Activated CD4-positive, alpha-beta T cell treated with anti-CD3 and anti-CD28 coated beads, Interleukin-2, amount 50 U/mL, for 1 hour (primary cell): ENCODE results near the gene FAM168B.
"Not testable (repeated sequence)": the region's sequence is repeated elsewhere in the genome, so short reads cannot be mapped to it uniquely, and the experiment has no call there.

Source experiments
- DNase-seq: peaks from one replicate; pipeline ENCODE4 v3.0.0-alpha.2; 2020

The FAM168B gene

GRCh38 chr2:131093006-131093695 is at the start of gene FAM168B:
Gene FAM168B (minus strand): TSS chr2:131093460. CDS start chr2:131082646, 10,814 bp downstream.
- peak; percentile 85 for DNase-seq

GRCh38 chr2:131142849-131143248 is 49.6 kb upstream of the FAM168B start:
- DNase-seq = no peak

GRCh38 chr2:131140581-131140980 is 47.3 kb upstream of the FAM168B start:
- DNase-seq = no peak

- no peak for DNase-seq
These were observed 39.5 kb upstream of the FAM168B start for GRCh38 chr2:131132729-131133128.

GRCh38 chr2:131130298-131130596 is 37.0 kb upstream of the FAM168B start:
- no peak for DNase-seq

- no peak for DNase-seq
These were observed 34.7 kb upstream of the FAM168B start for GRCh38 chr2:131127981-131128380.

- no peak for DNase-seq
These were observed 33.8 kb upstream of the FAM168B start for GRCh38 chr2:131127076-131127475.

- DNase-seq = no peak
These were observed 33.2 kb upstream of the FAM168B start for GRCh38 chr2:131126436-131126835.

GRCh38 chr2:131125195-131125757 is 32.0 kb upstream of the FAM168B start:
- no peak for DNase-seq

GRCh38 chr2:131123192-131123591 is 29.9 kb upstream of the FAM168B start:
- DNase-seq = no peak

GRCh38 chr2:131122496-131122895 is 29.2 kb upstream of the FAM168B start:
- no peak for DNase-seq

GRCh38 chr2:131121464-131121863 is 28.2 kb upstream of the FAM168B start:
- DNase-seq = no peak

GRCh38 chr2:131120815-131121317 is 27.6 kb upstream of the FAM168B start:
- DNase-seq = no peak

GRCh38 chr2:131115752-131116151 is 22.5 kb upstream of the FAM168B start:
- no peak for DNase-seq

- not testable (repeated sequence) for DNase-seq
These were observed 21.7 kb upstream of the FAM168B start for GRCh38 chr2:131114950-131115349.

- no peak for DNase-seq
These were observed 20.4 kb upstream of the FAM168B start for GRCh38 chr2:131113566-131114227.

- DNase-seq = no peak
These were observed 19.3 kb upstream of the FAM168B start for GRCh38 chr2:131112529-131112928.

GRCh38 chr2:131105950-131106801 is 12.9 kb upstream of the FAM168B start:
- DNase-seq = peak; percentile 20

GRCh38 chr2:131105156-131105949 is 12.1 kb upstream of the FAM168B start, which contains the start of gene PLEKHB2:
Gene PLEKHB2 (plus strand): TSS chr2:131105336. CDS start chr2:131120942, 15,606 bp downstream.
- peak; percentile 89 for DNase-seq

GRCh38 chr2:131104487-131105155 is 11.4 kb upstream of the FAM168B start:
- peak; percentile 45 for DNase-seq

- DNase-seq = no peak
These were observed 9.9 kb upstream of the FAM168B start for GRCh38 chr2:131103165-131103564.
